ENCODE data around the gene DHRS7B. TPM values are rescaled to one million over a fixed set of nuclear protein-coding genes. Genes with fewer than 3 reads are reported as not detected.

Gene DHRS7B
- total and polyA plus RNA-seq, 2 of the 13 experiments (the other 11 are each of a cell fraction or from before 2014, with no cell fraction given) = 20.0 to 35.8 TPM

DNA sequence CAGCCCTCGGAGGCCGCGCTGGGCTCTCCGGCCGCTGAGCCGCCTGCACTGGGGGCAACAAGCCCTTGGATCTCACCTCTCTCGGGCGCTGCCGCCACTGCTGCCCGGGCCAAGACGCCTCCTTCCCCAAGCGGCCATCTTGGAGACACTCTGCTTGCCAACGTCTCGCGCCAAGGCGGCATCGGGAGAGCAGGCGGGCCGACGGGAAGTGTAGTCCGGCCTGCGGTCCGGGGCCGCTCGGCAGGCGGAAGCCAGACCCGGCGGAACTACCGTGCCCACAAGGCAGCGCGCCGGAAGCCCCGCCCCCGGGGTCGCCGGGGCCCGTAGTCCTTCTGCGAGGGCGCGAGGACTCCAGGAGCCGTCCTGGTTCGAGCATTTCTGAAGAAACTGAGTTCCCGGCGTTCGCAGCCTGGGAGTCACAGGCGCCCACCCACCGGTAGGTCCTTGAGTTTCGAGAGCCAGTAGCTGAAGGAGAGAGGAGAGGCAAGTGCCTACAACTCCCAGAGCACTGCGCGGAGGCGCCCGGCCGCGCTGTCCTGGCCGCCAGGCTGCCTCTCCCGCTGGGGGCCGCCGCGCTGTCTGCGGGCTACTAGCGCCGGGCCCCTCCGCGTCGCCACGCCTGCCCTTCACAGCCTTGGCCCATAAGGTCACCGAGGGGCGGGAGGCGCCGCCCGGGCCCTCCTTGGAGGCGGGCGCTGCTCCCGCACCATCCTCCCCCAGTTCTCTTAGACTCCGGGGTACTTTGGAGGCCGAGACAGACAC, 87.4 kb downstream of the DHRS7B start, which contains the start of gene TMEM11 (continued):
- TF ChIP-seq, protein P1, sequence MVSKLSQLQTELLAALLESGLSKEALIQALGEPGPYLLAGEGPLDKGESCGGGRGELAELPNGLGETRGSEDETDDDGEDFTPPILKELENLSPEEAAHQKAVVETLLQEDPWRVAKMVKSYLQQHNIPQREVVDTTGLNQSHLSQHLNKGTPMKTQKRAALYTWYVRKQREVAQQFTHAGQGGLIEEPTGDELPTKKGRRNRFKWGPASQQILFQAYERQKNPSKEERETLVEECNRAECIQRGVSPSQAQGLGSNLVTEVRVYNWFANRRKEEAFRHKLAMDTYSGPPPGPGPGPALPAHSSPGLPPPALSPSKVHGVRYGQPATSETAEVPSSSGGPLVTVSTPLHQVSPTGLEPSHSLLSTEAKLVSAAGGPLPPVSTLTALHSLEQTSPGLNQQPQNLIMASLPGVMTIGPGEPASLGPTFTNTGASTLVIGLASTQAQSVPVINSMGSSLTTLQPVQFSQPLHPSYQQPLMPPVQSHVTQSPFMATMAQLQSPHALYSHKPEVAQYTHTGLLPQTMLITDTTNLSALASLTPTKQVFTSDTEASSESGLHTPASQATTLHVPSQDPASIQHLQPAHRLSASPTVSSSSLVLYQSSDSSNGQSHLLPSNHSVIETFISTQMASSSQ (IDR thresholded peaks at IDR 0.05; ENCODE audit: low read depth) = no peak
- TF ChIP-seq, protein P1 (CRISPR knock-in tag; IDR thresholded peaks at IDR 0.05; ENCODE audit: borderline replicate concordance) = peak; percentile 36; the same call in 1 of the 2 replicates
- TF ChIP-seq NR2F6 (IDR thresholded peaks at IDR 0.05) (no peak), NR2F6 (CRISPR knock-in tag; IDR thresholded peaks at IDR 0.05) (peak; percentile 78), ZNF225 (CRISPR knock-in tag; IDR thresholded peaks at IDR 0.05) (no peak), ARHGAP35 (CRISPR knock-in tag; IDR thresholded peaks at IDR 0.05; ENCODE audit: borderline replicate concordance) (no peak; the same call in 1 of the 2 replicates), ZBTB8A (CRISPR knock-in tag; IDR thresholded peaks at IDR 0.05; ENCODE audit: borderline replicate concordance, low read depth) (no peak), U2AF2 (IDR thresholded peaks at IDR 0.05; ENCODE audit: low read depth, low read length) (no peak), ZNF383 (CRISPR knock-in tag; IDR thresholded peaks at IDR 0.05; ENCODE audit: borderline replicate concordance) (no peak), GFI1 (CRISPR knock-in tag; IDR thresholded peaks at IDR 0.05; ENCODE audit: borderline replicate concordance) (no peak), FLYWCH1 (CRISPR knock-in tag; IDR thresholded peaks at IDR 0.05) (no peak), ZNF530 (CRISPR knock-in tag; IDR thresholded peaks at IDR 0.05; ENCODE audit: low read depth) (no peak), HMGA1 (CRISPR knock-in tag; conservative IDR thresholded peaks at IDR 0.05) (no peak), POLR2AphosphoS2 (IDR thresholded peaks at IDR 0.05; ENCODE audit: low read depth, low read length) (no peak), ZBTB7A (CRISPR knock-in tag; IDR thresholded peaks at IDR 0.05) (no peak)
- TF ChIP-seq, protein P2, sequence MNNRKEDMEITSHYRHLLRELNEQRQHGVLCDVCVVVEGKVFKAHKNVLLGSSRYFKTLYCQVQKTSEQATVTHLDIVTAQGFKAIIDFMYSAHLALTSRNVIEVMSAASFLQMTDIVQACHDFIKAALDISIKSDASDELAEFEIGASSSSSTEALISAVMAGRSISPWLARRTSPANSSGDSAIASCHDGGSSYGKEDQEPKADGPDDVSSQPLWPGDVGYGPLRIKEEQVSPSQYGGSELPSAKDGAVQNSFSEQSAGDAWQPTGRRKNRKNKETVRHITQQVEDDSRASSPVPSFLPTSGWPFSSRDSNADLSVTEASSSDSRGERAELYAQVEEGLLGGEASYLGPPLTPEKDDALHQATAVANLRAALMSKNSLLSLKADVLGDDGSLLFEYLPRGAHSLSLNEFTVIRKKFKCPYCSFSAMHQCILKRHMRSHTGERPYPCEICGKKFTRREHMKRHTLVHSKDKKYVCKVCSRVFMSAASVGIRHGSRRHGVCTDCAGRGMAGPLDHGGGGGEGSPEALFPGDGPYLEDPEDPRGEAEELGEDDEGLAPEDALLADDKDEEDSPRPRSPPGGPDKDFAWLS (CRISPR knock-in tag; IDR thresholded peaks at IDR 0.05; ENCODE audit: borderline replicate concordance) = no peak
- TF ChIP-seq, protein P3, sequence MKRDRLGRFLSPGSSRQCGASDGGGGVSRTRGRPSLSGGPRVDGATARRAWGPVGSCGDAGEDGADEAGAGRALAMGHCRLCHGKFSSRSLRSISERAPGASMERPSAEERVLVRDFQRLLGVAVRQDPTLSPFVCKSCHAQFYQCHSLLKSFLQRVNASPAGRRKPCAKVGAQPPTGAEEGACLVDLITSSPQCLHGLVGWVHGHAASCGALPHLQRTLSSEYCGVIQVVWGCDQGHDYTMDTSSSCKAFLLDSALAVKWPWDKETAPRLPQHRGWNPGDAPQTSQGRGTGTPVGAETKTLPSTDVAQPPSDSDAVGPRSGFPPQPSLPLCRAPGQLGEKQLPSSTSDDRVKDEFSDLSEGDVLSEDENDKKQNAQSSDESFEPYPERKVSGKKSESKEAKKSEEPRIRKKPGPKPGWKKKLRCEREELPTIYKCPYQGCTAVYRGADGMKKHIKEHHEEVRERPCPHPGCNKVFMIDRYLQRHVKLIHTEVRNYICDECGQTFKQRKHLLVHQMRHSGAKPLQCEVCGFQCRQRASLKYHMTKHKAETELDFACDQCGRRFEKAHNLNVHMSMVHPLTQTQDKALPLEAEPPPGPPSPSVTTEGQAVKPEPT (CRISPR knock-in tag; IDR thresholded peaks at IDR 0.05; ENCODE audit: low read depth) = no peak; the same call in 1 of the 2 replicates
- TF ChIP-seq, protein P4, sequence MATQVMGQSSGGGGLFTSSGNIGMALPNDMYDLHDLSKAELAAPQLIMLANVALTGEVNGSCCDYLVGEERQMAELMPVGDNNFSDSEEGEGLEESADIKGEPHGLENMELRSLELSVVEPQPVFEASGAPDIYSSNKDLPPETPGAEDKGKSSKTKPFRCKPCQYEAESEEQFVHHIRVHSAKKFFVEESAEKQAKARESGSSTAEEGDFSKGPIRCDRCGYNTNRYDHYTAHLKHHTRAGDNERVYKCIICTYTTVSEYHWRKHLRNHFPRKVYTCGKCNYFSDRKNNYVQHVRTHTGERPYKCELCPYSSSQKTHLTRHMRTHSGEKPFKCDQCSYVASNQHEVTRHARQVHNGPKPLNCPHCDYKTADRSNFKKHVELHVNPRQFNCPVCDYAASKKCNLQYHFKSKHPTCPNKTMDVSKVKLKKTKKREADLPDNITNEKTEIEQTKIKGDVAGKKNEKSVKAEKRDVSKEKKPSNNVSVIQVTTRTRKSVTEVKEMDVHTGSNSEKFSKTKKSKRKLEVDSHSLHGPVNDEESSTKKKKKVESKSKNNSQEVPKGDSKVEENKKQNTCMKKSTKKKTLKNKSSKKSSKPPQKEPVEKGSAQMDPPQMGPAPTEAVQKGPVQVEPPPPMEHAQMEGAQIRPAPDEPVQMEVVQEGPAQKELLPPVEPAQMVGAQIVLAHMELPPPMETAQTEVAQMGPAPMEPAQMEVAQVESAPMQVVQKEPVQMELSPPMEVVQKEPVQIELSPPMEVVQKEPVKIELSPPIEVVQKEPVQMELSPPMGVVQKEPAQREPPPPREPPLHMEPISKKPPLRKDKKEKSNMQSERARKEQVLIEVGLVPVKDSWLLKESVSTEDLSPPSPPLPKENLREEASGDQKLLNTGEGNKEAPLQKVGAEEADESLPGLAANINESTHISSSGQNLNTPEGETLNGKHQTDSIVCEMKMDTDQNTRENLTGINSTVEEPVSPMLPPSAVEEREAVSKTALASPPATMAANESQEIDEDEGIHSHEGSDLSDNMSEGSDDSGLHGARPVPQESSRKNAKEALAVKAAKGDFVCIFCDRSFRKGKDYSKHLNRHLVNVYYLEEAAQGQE (IDR thresholded peaks at IDR 0.05; ENCODE audit: borderline replicate concordance in 1 of 2, low read depth in 1 of 2, low read length in 2 of 2) = no peak
